ENCODE measurements around the gene HAUS7.

The HAUS7 gene

GRCh38 chrX:153498453-153498852 is 28.1 kb upstream of the HAUS7 start:
- DNase-seq: no peak

- DNase-seq: no peak
Measured at GRCh38 chrX:153496590-153496959, 26.2 kb upstream of the HAUS7 start.

GRCh38 chrX:153495903-153496589 is 25.7 kb upstream of the HAUS7 start:
- no peak for DNase-seq

- no peak for DNase-seq
Measured at GRCh38 chrX:153495362-153495751, 25.0 kb upstream of the HAUS7 start.

GRCh38 chrX:153494541-153495361 is 24.4 kb upstream of the HAUS7 start, which contains the start of gene BGN:
BGN (plus strand) TSS chrX:153494980; CDS start chrX:153504632, 9,652 bp downstream.
- DNase-seq: no peak

GRCh38 chrX:153494061-153494460 is 23.7 kb upstream of the HAUS7 start:
- DNase-seq: no peak

- DNase-seq: no peak
Measured at GRCh38 chrX:153493085-153493484, 22.7 kb upstream of the HAUS7 start.

- DNase-seq: no peak
Measured at GRCh38 chrX:153492543-153492942, 22.2 kb upstream of the HAUS7 start.

- DNase-seq: no peak
Measured at GRCh38 chrX:153491918-153492317, 21.5 kb upstream of the HAUS7 start.

GRCh38 chrX:153491351-153491914 is 21.1 kb upstream of the HAUS7 start:
- DNase-seq: no peak

GRCh38 chrX:153490217-153490930 is 20.0 kb upstream of the HAUS7 start:
- no peak for DNase-seq

GRCh38 chrX:153488231-153488914 is 18.0 kb upstream of the HAUS7 start:
- DNase-seq: no peak

GRCh38 chrX:153487590-153488071 is 17.3 kb upstream of the HAUS7 start:
- DNase-seq: no peak

- DNase-seq: no peak
Measured at GRCh38 chrX:153486171-153486570, 15.8 kb upstream of the HAUS7 start.

- no peak for DNase-seq
Measured at GRCh38 chrX:153485396-153486080, 15.2 kb upstream of the HAUS7 start.

- DNase-seq: no peak
Measured at GRCh38 chrX:153482376-153483015, 12.1 kb upstream of the HAUS7 start.

GRCh38 chrX:153481043-153481442 is 10.7 kb upstream of the HAUS7 start:
- no peak for DNase-seq

GRCh38 chrX:153478746-153479145 is 8.4 kb upstream of the HAUS7 start:
- DNase-seq: peak; percentile 20

GRCh38 chrX:153477901-153478300 is 7.5 kb upstream of the HAUS7 start:
- no peak for DNase-seq

- DNase-seq: no peak
Measured at GRCh38 chrX:153477364-153477857, 7.0 kb upstream of the HAUS7 start.

All from midbrain (tissue), 1 donor.